Colonic mucosa (tissue), 4 donors: ENCODE data around the gene COL6A2. TPM values are rescaled to one million over a fixed set of nuclear protein-coding genes. Genes with fewer than 3 reads are reported as not detected.

Experiments used
- DNase-seq: peaks from one replicate; pipeline ENCODE4 v3.0.0-alpha.2; 2020
- H3K27ac ChIP-seq: fragments of 200-600 bp; one replicate; pipeline ENCODE4 v1.8.0; 2021
- H3K27me3 ChIP-seq: fragments of 200-600 bp; one replicate; pipeline ENCODE4 v1.8.0; 2021
- H3K36me3 ChIP-seq: fragments of 200-600 bp; one replicate; pipeline ENCODE4 v1.8.0; 2021
- H3K4me1 ChIP-seq: fragments of 200-600 bp; one replicate; pipeline ENCODE4 v1.8.0; 2021; ENCODE audit warnings: mild to moderate bottlenecking
- H3K4me3 ChIP-seq: fragments of 200-600 bp; one replicate; pipeline ENCODE4 v1.8.0; 2021
- H3K9ac ChIP-seq, 2 donors: one replicate each; pipeline ENCODE4 v1.7.0; 2013; ENCODE audit warnings: control low read depth in 2 of 2, low read depth in 2 of 2, low read length in 2 of 2
- H3K9me3 ChIP-seq: fragments of 200-600 bp; one replicate; pipeline ENCODE4 v1.8.0; 2021
- intact Hi-C: fragments of 100-400 bp; cut with DNase I; formaldehyde crosslinking; loops from one replicate; pipeline ENCODE4 v1.14.1; 2022
- total RNA-seq, 2 donors: library from RNA; stranded (reverse); fragmentation: NEBNext Ultra II Directional in 1 of 2; extraction: Animal tissue kit (Norgen Biotek cat#: 25700) in 1 of 2; gene quantifications; one replicate each; pipeline ENCODE4 v1.2.1, GENCODE V29; 2021
- TF ChIP-seq, protein P1 (sequence below): fragments of 200-600 bp; IDR thresholded peaks from one replicate; pipeline ENCODE4 v1.8.0; 2022; ENCODE audit warnings: antibody characterized with exemption, mild to moderate bottlenecking
- donor health status: healthy.
- donor health status: DM: no; HTN: no; CAD: no.
- donor health status: DM: no; HTN: no; CAD: no.

The COL6A2 gene
- total RNA-seq, 2 donors from 2014 or later, result 55.7 to 190 TPM

DNA sequence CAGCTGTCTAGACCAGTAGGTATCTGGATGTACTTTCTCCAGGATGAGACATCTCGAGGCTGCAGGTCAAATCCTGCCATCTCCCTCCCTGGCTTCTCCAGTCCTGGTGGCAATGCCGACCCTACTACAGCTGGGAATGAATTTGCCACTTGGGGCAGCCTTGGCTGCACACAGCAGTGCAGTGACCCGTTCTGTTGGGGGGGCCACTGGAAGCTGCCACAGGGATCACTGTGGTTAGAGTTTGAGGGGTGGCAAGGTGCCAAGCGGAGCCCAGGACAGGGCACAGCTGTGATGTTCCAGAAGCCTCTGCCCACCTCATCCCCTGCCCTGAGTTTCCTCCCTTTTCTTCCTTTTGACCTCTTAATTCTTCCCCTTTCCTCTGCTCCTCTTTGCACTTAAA, 17.1 kb downstream of the COL6A2 start:
- H3K4me1 ChIP-seq, result no peaks in the 10 kb centered on the region
- DNase-seq, result no peak
- no peak overlapping the region for H3K4me3 ChIP-seq
- peaks cover 4% of the 10 kb centered on the region for H3K36me3 ChIP-seq
- TF ChIP-seq, protein P1, sequence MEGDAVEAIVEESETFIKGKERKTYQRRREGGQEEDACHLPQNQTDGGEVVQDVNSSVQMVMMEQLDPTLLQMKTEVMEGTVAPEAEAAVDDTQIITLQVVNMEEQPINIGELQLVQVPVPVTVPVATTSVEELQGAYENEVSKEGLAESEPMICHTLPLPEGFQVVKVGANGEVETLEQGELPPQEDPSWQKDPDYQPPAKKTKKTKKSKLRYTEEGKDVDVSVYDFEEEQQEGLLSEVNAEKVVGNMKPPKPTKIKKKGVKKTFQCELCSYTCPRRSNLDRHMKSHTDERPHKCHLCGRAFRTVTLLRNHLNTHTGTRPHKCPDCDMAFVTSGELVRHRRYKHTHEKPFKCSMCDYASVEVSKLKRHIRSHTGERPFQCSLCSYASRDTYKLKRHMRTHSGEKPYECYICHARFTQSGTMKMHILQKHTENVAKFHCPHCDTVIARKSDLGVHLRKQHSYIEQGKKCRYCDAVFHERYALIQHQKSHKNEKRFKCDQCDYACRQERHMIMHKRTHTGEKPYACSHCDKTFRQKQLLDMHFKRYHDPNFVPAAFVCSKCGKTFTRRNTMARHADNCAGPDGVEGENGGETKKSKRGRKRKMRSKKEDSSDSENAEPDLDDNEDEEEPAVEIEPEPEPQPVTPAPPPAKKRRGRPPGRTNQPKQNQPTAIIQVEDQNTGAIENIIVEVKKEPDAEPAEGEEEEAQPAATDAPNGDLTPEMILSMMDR, result no peak
- H3K27ac ChIP-seq, result no peak overlapping the region
- no peak overlapping the region for H3K9ac ChIP-seq
- H3K27me3 ChIP-seq, result no peaks in the 10 kb centered on the region
- no peaks in the 10 kb centered on the region for H3K9me3 ChIP-seq
- intact Hi-C loops, result no loop called here

DNA sequence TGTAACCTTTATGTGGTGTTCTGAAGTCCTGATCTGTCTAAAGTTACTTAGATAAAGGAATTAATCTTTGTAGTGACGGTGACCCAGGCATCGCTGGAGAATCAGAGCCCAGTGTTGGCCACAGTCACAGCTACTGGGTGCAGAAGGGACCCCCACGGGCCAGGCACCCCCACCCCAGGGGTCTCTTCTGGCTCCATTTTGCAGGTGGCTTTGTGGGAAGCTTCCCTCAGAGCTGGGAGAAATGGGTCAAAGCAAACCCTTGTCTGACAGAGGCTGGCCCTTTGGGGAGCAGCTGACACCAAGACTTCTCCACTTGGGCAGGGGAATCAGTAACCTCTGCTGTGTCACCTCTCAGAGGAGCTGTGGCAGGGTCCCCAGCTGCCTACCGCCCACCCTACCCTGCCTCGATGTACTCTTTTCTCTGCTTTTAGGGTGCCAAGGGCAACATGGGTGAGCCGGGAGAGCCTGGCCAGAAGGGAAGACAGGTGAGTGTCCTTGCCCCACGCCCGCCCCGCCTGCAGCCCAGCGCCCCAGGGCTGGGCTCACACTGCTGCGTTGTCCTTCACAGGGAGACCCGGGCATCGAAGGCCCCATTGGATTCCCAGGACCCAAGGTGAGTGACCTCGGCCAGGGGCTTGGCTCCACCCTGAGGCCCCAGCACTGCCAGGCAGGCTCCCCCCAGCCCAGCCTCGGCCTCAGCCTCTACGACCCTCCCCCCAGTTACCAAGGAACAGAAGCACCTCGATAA, 17.7 kb downstream of the COL6A2 start:
- Histone ChIP-seq H3K36me3 (peaks cover 4% of the 10 kb centered on the region), H3K9me3 (no peaks in the 10 kb centered on the region), H3K9ac (no peak overlapping the region), H3K4me1 (no peaks in the 10 kb centered on the region), H3K27ac (no peak overlapping the region), H3K27me3 (no peaks in the 10 kb centered on the region), H3K4me3 (no peak overlapping the region)
- TF ChIP-seq, protein P1, result no peak
- intact Hi-C loops, result no loop called here
- no peak for DNase-seq

DNA sequence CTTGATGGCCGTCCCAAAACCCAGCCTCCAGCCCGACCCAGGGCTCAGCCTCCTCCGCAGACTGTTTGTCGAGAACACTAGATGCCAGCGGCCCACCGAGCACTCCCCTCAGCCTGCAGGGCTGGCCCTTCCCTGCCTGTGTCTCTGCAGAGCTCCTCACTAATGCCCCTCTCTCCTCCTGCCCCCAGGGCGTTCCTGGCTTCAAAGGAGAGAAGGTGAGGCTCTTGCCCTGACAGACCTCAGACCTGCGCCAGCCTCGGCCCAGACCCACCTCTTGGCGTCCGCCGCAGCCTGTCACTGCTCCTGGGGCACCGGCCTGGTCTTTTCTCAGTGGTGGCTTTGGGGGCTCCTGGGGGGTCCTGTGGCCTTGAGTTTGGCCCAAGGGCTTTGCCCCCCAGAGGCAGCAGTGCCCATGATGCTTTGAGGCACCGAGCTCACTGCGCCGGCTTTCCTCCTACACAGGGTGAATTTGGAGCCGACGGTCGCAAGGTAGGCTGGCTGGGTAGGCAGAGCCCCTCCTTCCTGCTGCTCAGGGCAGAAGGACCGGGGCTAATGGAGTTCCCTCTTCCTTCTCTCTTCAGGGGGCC, 18.4 kb downstream of the COL6A2 start:
- no peak overlapping the region for H3K4me3 ChIP-seq
- no peak for DNase-seq

DNA sequence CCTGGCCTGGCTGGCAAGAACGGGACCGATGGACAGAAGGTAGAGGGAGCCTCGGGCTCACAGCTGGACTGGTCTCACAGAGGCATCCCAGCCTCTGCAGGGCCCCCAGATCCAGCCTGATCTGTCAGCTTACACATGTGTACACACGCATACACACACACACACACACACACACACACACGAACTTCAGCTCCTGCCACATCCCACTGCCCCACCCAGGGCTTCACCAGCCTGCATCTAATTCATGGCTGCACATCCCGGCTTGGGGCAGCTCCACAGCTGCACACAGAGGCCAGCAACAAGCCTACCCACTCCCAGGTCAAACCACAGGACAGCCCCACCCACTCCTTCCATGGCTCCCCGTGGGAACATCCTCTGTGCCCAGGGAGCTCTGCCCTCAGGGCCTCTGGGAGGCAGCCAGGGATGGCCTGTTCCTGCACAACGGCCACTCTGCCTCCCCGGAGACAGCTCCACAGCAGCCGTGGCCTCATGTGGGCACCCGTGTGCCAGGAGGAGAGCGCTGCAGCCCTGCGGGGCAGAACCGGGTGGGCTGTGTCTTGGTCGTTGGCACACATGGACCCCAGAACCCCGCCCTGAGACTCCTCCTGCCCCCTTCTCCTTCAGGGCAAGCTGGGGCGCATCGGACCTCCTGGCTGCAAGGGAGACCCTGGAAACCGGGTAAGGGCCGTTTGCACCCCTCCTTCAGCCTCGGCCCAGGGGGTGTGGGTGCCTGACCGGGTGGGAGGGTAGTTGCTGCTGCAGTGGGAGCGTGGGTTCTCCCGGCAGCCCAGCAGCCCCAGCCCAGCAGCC, 19.1 kb downstream of the COL6A2 start:
- Histone ChIP-seq H3K36me3 (peaks cover 4% of the 10 kb centered on the region), H3K9ac (no peak overlapping the region), H3K27me3 (no peaks in the 10 kb centered on the region), H3K9me3 (no peaks in the 10 kb centered on the region), H3K4me3 (no peak overlapping the region), H3K27ac (no peak overlapping the region), H3K4me1 (no peaks in the 10 kb centered on the region)
- TF ChIP-seq, protein P1, result no peak
- DNase-seq, result no peak
- intact Hi-C loops, result no loop called here

More for the DNA sequence above, 18.4 kb downstream of the COL6A2 start:
- TF ChIP-seq, protein P1, result no peak
- Histone ChIP-seq H3K4me1 (no peaks in the 10 kb centered on the region), H3K27me3 (no peaks in the 10 kb centered on the region), H3K9me3 (no peaks in the 10 kb centered on the region), H3K27ac (no peak overlapping the region), H3K36me3 (peaks cover 4% of the 10 kb centered on the region), H3K9ac (no peak overlapping the region)
- intact Hi-C loops, result no loop called here

DNA sequence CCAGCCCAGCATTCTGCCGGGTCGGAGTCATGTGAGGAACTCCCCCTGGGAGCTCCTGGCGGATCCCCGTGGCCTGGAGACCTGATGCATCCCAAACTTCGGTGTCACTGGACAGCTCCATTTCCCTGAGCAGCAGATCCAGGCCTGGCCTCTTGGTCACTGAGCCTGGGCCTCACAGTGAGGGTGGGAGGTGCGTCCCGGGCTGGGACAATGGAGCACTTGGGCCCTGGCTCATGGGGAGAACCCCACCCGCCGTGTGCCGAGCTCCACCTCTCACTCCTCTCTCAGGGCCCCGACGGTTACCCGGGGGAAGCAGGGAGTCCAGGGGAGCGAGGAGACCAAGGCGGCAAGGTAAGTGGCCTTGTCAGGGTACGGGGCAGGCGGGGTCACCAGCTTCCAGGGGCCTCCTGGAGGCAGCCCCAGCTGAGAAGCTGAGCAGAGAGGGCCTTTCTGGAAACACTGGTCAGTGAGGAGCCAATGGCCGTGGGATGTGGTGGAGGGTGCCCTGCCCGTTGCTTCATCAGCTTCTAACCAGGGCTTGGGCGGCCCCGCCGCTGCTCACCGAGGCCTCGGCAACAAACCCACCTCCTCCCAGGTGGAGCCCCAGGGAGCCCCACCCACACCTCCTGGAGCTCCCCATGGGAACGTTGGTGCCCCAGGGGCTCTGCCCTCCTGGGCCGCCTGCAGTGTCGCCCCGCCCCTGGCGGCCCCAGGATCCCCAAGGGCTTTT, 19.8 kb downstream of the COL6A2 start:
- no peak overlapping the region for H3K27ac ChIP-seq
- no peak for DNase-seq
- no peaks in the 10 kb centered on the region for H3K27me3 ChIP-seq
- intact Hi-C loops, result no loop called here
- TF ChIP-seq, protein P1, result no peak
- H3K9ac ChIP-seq, result no peak overlapping the region
- H3K9me3 ChIP-seq, result no peaks in the 10 kb centered on the region
- H3K36me3 ChIP-seq, result peaks cover 4% of the 10 kb centered on the region
- H3K4me3 ChIP-seq, result no peak overlapping the region
- no peaks in the 10 kb centered on the region for H3K4me1 ChIP-seq
